Measurements from ENCODE around the gene ALG9.
"Not testable (repeated sequence)": the region's sequence is repeated elsewhere in the genome, so short reads cannot be mapped to it uniquely, and the experiment has no call there.

ALG9 gene

GRCh38 chr11:111792955-111793500 lies 78.4 kb downstream of the ALG9 start:
- DNase-seq: no peak

GRCh38 chr11:111792314-111792713 lies 79.1 kb downstream of the ALG9 start:
- DNase-seq: no peak

GRCh38 chr11:111788464-111788863 lies 82.9 kb downstream of the ALG9 start:
- no peak for DNase-seq

DNA sequence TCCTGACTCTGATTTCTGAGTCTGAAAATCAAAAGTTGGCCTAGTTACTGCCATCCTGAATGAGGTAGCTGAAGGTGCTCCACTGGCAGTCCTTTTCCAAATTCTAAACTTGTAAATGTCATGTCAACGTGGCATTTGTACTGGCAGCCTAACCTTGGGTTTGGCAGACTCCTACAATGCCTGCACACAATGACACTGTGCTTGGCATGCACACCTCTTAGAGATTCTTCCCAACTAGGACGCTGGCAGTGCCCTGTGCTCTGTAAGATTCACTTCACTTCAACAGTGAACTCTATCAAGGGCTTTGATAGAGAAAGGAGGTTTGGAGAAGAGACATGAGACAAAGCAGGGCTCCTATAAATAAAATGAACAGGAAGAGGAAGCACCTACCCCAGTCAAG lies 83.3 kb downstream of the ALG9 start:
- DNase-seq: no peak

GRCh38 chr11:111785886-111786412 lies 85.4 kb downstream of the ALG9 start:
- DNase-seq: no peak

DNA sequence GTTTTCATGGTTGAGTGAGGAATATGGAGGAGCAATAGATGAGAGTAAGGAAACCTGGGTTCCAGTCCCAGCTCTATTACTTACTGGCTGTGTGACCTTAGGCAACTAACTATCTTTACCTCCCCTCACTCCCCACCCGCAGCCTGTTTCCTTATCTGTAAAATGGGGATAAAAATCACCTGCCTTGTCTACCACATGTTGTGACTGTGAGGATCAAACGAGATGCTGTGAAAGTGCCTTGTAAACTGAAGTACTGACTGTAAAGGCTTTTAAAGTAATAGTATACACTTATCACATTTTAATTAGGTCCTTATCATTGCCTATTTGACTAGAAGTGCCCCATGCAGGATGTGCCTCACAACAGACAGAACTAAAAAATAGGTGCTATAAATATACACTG lies 86.3 kb downstream of the ALG9 start:
- DNase-seq: no peak

DNA sequence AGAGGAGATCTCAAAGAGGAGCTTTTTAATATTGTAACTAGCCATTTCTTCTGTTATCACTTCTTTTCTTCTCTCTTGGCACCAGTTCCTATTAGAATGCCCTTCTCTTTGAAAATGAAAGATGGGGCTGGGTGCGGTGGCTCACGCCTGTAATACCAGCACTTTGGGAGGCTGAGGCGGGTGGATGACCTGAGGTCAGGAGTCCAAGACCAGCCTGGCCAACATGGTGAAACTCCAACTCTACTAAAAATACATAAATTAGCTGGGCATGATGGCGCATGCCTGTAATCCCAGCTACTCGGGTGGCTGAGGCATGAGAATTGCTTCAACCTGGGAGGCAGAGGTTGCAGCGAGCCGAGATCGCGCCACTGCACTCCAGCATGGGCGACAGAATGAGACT lies 87.1 kb downstream of the ALG9 start:
- not testable (repeated sequence) for DNase-seq

DNA sequence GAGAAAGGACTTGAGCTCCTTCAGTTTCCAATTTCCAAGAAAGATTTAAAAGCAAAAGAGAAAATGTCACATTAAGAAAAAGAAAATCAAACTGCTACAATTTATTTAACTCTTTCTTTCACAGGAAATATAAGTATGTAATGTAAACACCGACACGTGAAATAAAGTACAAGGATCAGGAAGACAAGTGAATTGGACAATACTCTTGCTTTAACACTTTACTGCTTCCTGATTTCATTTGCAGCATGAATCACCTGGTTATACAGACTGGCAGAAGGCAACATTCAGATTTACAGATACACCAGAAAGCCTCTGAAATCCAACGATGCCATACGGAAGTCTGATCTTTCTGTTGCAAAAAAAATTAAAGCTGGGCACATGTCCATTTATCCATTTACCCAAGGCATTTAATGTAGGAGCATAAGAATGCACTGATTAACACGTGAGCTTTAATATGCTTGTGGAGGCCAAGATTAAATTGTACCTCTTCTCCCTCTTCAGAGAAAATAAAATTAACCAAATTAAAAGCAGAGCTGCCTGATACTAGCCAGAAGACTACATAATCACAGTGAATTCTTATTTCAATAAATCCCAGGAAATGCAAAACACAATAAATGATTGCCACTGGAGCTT lies 89.2 kb downstream of the ALG9 start:
- no peak for DNase-seq

- no peak for DNase-seq
Observed at GRCh38 chr11:111779118-111779517, 92.3 kb downstream of the ALG9 start.

DNA sequence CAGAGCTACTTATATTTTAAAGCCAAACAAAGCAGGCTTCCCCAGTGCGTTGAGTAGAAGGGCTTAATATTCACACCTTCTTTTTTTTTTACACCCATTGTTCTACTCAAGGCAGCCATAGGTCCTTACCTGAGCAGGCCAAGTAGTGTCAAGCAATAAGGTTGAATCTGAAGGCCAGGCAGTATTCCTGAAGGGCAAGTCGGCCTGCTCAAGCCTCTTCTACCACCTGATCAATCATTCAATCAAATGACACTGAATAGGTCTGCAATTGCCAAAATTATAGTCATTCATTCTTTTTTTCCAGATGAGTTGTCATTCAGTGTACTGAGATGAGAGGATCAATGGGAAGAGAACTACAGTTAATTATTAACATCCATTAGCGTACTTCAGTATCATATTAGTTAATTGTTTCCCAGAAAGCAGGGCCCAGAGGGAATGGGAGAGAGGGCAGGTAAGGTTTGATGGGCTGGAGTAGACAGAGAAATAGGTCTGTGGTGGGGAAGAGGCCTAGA lies 93.3 kb downstream of the ALG9 start:
- no peak for DNase-seq

DNA sequence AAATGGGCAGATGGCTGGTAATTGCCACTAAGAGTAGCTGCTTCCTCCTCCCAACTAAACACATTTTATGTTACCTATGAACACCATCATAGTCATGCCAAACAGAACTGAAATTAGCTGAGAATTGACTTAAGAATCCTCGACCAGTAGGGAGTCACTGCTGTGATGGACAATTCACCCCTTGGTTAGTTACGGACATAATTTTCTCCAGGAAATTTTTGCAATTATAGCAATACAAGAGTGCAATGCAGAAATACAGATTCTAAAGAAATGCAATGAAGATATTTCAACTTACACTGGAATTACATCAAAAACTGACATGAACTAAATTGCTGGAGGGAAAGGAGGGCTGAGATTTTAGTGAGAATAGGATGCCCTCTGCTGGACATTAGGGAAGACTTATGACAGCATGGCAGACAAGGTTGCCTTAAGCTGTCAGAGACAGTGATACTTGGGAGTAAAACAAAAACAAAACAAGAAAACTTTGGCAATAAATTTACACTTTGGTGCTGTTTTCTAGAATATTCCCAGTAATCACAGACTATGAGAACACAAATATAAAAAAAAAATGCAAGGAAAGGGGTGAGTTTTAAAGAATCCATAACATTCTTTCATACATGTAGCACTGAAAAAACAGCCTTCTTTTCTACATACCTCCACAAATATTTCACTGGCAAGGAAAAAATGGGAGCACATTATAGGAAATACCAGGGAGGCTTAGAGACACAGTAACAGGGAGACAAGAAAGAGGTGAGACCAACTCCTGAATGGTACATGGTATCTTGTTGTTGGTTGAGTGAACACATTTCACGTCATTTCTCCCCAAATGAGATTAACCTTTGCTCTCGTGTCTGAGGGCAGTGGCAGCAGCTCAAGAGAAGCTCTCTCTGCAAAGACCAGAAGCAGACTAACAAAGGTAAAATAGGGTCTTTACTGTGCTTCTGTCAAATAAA lies 94.0 kb downstream of the ALG9 start:
- no peak for DNase-seq

DNA sequence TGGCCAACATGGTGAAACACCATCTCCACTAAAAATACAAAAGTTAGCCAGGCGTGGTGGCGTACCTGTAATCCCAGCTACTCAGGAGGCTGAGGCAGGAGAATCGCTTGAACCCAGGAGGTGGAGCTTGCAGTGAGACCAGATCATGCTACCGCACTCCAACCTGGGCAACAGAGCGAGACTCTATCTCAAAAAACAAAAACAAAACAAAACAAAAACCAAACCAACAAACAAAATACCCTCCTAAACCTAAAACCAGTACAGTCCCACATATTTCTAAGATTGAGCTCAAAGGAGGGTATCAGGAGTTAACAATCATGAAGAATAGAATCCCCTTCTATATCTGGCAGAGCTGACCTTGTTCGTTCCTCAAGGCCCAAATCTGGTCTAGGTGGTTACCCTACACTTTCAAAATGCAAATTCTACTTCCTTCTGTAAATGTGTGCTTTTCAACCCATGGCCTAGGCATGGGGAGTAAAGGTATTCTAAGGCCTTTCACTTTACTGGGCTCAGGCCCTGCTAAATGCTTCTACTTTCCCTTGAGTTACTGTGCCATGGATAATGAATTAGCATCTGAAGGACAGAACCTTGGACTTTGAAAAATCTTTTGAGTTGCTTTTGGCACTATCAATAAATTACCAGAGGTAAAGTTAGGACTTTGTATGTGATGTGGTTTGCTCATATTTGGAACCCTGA lies 94.8 kb downstream of the ALG9 start:
- no peak for DNase-seq

DNA sequence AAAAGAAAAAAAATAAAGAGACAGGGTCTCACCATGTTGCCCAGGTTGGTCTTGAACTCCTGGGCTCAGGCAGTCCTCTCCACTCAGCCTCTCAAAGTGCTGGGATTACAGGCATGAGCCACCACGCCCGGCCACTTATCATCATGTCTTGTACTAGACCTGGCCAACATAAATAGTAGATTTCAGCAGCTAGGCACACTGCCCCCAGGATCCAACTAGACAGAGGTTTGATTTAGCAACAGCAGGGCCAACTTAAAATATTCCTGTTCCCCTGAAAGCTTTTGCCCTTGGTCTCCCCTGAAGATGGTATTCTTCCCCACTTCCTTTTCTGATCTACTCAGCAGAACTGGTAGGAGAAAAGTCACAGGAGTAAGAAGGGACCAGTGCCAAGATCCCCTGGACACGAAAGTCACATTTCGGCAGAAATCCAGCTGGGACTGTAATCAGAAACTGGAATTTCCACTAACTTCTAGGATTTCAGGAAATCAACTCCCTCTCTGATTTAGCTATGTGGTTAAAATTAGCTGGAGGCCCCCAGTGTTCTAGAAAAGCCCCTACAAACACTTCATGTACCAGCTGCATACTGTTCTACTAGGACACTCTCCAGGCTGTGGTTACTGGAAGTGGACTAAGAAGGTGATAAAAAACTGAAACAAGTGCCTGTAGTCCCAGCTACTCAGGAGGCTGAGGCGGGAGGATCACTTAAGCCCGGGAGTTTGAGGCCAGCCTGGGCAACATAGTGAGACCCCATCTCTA lies 96.2 kb downstream of the ALG9 start:
- no peak for DNase-seq

- no peak for DNase-seq
Observed at GRCh38 chr11:111772535-111772934, 98.8 kb downstream of the ALG9 start.

- DNase-seq: not testable (repeated sequence)
Observed at GRCh38 chr11:111771205-111771604, 100.2 kb downstream of the ALG9 start.

DNA sequence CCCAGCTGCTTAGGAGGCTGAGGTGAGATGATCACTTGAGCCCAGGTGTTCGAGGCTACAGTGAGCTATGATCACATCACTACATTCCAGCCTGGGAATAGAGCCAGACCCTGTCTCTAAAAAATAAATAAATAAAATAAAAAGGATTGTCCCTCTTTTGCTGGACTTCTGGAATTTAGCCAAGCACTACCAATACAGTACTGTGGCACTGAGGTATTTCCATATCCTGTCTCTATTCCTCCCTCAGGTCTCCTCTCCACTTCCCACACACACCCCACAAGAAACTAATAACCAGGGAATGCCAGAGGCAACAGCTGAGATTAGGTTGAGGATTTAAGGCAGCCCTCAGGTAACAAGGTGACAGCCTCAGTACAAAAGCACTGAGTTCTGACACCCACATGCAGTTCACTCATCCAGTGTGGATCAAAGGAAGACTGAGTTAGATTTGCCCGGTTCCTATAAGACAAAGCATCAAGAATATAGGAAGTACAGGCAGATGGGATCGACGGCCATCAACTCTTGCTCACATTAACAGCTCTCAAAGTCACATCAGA lies 100.7 kb downstream of the ALG9 start:
- no peak for DNase-seq

GRCh38 chr11:111766834-111767142 lies 104.6 kb downstream of the ALG9 start:
- no peak for DNase-seq

DNA sequence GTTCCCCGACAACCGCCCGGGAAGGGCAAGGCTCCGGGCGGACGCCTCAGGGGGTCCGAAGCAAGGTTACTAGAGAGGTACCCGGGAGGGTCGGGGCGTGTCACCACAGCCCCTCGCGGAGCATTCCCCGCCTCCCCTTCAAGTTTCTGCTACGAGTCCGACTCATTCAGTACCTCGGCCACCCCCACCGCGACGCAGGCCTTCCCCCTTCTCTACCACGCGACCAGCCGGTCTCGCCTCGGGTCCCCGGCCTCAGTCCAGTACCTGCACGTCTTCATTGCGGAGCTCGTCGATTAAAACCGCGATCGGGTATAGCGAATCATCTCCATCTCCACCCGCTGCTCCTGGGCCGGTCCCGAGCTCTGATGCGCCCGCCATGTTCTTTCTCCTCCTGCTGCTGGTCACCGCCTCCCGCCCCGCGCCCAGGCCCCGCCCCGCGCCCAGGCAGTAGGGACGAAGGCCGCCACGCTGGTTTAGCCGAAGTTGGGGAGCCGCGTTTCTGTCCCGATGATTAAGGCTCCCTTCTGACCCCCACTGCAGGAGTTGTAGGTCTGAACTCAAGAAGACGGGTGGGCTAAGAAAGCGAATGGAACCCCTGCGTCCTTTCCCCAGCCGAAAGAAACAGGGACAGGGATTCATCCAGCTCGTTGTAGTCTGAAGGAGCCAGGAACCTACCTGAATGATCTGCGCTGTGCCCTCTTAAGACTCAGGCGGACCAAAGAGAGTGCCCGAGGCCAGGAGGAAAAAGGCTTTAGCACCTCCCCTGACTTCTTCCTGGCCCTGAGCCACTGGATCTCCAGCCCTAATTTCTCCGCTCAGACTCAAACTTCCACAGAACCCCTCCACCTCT lies 105.2 kb downstream of the ALG9 start, which contains the start of gene PPP2R1B:
TSS of gene PPP2R1B (minus strand) at position 406 of the 850 bp plus-strand sequence. CDS start at position 378, 28 bp downstream.
- peak; percentile 76 for DNase-seq

GRCh38 chr11:111765320-111765983 lies 105.9 kb downstream of the ALG9 start:
- no peak for DNase-seq

- DNase-seq: no peak
Observed at GRCh38 chr11:111764621-111765020, 106.8 kb downstream of the ALG9 start.
